Stimulated activated CD4-positive, alpha-beta T cell treated with anti-CD3 and anti-CD28 coated beads, TNF-alpha, amount 100 ng/mL, for 48 hours (primary cell): ENCODE results near the gene RDM1.
"Not testable (repeated sequence)": the region's sequence is repeated elsewhere in the genome, so short reads cannot be mapped to it uniquely, and the experiment has no call there.

Source experiments
- DNase-seq, 3 donors: peaks; one replicate each; pipeline ENCODE4 v3.0.0-alpha.2; 2020; ENCODE audit warnings: low read depth in 3 of 3

RDM1 gene, protein sequence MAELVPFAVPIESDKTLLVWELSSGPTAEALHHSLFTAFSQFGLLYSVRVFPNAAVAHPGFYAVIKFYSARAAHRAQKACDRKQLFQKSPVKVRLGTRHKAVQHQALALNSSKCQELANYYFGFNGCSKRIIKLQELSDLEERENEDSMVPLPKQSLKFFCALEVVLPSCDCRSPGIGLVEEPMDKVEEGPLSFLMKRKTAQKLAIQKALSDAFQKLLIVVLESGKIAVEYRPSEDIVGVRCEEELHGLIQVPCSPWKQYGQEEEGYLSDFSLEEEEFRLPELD

GRCh38 chr17:35930211-35931065, at the start of gene RDM1:
Gene RDM1 (minus strand): TSS chr17:35930773. CDS start chr17:35930727, 46 bp downstream.
- peak; percentile 70 to 85 (median 81) for DNase-seq

DNA sequence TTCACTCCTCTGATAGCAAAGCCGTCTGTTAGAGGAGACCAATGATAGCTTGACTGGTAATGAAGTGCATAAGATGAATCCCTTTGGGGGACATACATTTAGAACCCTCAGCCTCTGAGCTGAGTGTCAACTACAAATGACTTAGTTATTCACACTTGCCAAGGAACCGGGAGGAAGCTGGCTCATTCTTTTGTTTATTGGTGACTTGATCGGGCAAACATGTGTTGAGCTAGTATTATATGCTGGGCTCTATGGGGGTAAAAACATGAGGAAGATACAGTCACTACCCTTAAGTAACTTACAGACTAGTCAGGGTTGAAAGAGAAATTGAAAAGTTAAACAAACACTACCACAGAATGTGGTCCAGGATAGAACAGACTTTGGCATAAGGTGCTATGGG, 47.8 kb upstream of the RDM1 start:
- DNase-seq = no peak

GRCh38 chr17:35977509-35977908, 46.9 kb upstream of the RDM1 start:
- DNase-seq = no peak

- DNase-seq = no peak
Observed at GRCh38 chr17:35973333-35974260, 43.0 kb upstream of the RDM1 start.

DNA sequence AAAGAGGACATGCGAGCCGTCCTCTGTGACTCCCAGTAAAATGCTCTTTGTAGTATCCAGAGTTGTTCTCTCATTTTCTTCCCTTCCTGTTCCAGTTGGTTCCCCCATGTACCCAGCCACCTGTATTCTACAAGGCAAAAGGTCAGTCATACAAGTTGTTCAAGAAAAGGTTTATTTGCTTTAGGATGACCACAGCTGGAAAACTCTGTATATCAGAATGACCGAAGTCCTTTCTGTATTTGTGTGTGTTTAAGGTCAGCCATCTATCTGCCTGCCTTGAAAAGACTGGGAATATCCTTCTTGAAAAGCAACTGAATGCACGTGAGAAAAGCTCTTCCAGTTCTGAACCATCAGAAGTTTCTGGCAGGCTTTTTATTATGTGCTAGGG, 42.4 kb upstream of the RDM1 start:
- no peak for DNase-seq

DNA sequence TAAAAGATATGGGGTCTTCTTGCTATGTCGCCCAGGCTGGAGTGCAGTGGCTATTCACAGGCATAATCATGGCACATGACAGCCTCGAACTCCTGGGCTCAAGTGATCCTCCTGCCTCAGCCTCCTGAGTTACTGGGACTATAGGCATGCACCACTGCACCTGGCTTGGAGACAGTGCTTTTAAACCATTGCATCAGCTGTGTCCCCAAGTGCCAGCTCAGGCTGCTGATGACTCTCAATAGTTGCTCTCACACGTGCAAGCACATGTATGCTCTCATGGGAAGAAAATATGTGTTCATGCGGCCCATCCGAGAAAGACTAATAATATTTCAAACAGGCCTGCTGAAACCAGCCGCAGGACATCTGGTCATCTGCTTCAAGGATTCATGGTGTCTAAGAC, 42.0 kb upstream of the RDM1 start:
- DNase-seq = no peak

GRCh38 chr17:35972066-35972465, 41.5 kb upstream of the RDM1 start:
- DNase-seq = no peak

DNA sequence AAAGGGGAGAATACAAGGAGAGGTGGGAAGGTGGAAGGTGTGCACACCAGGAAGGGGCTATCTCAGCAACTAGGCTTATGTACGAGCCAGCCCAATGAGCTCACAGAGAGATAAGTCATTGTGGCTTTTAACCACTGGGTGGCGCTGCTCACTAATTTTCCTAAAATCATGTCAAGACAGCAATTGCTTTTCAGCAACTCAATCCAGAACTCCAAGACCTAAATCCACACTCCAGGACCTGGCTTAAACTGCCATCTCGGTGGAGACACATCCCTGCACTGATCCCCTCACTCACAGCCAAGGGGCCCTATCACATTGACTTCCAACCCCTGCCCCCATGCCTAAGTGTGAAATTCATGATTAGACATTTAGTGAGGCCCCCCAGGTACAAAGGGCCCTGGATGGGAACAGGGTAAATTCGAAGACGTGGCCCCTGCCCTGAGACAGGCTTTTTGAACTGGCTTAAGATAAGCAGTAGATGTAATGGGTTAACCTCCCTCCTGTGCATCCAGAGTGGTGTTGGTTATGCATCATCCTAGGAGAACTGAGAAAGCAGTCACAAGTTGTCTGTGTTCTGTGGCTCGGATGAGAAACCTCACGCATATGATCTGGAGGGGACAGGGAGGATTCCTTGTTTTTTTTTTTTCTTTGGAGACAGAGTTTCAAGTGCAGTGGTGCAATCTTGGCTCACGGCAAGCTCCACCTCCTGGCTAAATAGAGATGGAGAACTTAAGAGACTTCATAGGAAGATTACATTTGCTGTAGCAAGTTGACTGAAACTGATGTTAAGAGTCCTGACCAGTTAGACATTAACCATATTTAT, 39.2 kb upstream of the RDM1 start:
- peak; percentile 33 to 64 (median 58) for DNase-seq

DNA sequence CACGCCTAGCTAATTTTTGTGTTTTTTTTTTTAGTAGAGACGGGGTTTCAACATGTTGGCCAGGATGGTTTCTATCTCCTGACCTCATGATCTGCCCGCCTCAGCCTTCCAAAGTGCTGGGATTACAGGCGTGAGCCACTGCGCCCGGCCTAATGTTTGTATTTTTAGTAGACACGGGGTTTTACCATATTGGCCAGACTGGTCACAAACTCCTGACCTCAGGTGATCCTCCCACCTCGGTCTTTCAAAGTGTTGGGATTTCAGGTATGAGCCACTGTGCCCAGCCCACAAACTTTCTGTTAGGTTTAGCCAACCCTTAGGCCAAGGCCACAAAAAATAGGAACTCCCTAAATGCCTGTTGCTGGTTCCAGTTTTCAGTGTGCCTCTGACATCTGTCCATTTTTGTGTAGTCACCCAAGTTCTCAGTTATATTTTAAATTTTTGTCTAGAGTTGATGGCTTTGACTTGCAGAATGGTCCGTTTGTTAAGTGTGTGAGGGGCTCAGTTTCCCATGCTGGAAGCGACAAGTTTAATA, 38.0 kb upstream of the RDM1 start:
- no peak for DNase-seq

- DNase-seq = no peak
Observed at GRCh38 chr17:35965272-35965671, 34.7 kb upstream of the RDM1 start.

- DNase-seq = no peak
Observed at GRCh38 chr17:35963663-35964062, 33.1 kb upstream of the RDM1 start.

- DNase-seq = no peak
Observed at GRCh38 chr17:35953720-35954119, 23.1 kb upstream of the RDM1 start.

- no peak for DNase-seq
Observed at GRCh38 chr17:35949401-35949800, 18.8 kb upstream of the RDM1 start.

DNA sequence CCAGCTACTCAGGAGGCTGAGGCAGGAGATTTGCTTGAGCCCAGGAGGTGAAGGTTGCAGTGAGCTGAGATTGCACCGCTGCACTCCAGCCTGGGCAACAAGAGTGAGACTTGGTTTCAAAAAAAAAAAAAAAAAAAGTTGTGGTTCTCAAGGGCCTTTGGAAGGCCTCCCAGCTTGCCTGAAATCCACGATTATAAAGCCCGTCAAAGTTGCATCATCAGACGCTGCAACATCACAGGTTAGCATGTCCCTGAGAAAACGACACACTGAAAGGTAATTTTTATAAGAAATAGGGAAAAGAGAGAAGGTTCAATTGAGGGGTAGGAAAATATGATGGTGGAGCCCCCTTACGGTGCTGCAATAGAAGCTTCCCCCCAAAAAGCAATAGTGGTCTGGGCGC, 17.5 kb upstream of the RDM1 start:
- no peak for DNase-seq

GRCh38 chr17:35947156-35947585, 16.6 kb upstream of the RDM1 start:
- peak in 2 of 3 donors; percentile 14 to 16 for DNase-seq

- DNase-seq = no peak
Observed at GRCh38 chr17:35944151-35944550, 13.6 kb upstream of the RDM1 start.

DNA sequence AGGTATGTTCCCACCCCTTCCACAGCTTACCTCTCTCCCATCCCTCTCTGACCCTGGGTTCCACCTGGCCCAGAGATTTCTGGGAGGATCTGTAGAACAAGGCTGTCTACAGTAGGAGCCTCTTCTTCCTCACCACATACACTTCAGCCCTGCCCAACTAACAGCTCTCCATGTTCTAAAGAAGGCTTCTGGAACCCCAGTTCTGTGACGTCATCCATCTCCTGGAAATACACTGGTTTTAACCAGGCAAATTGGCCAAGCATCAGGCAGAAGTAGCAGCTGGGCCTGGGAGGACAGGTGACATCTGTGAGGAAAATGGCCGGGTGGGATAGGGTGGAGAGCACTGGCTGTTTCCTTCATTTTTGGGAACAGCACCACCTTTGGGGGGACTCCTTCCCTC, 13.0 kb upstream of the RDM1 start, which contains the start of gene LYZL6:
Gene LYZL6, minus strand, starts transcription at position 177 of the 400 bp plus-strand sequence. CDS start 4,357 bp downstream, outside the sequence.
- no peak for DNase-seq

- DNase-seq = no peak
Observed at GRCh38 chr17:35942588-35943186, 12.1 kb upstream of the RDM1 start.

- DNase-seq = not testable (repeated sequence)
Observed at GRCh38 chr17:35938492-35938891, 7.9 kb upstream of the RDM1 start.

DNA sequence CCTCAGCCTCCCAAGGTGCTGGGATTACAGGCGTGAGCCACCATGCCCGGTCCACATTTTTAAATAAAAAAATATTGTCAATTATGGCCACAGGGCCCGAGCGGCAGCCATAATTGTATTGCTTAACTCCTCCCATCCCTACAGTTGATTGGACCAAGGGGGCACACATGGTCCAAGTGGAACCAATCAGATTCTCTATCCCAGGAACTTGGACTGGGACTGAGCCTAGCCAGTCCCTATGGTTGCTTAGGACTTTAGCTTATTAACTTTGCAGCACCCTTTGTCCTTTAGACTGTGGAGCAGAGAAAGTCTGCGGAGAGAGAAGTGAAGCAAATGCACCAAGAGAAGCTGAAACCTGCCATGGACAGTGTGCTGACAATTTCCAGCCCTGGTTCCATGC, 5.5 kb upstream of the RDM1 start:
- no peak for DNase-seq
